Activated CD4-positive, alpha-beta T cell treated with anti-CD3 and anti-CD28 coated beads, Interleukin-2, amount 10 ng/mL, durations not matched to agents 7 days and 5 days (primary cell): ENCODE measurements around the gene LRP10. TPM values are rescaled to one million over a fixed set of nuclear protein-coding genes. Genes with fewer than 3 reads are reported as not detected.

ENCODE experiments used
- total RNA-seq, 2 experiments: library from RNA; stranded (reverse); gene quantifications; one replicate each; pipeline ENCODE4 v1.2.3, GENCODE V29; 2021

The LRP10 gene
- total RNA-seq, 2 experiments from 2014 or later, result 60.0 to 63.5 TPM

Other genes starting within 250 kb of the LRP10 start
- gene OR6J1, start 227.4 kb upstream of the LRP10 start, total RNA-seq, result not detected
- 100 to 1,000 TPM; 122 to 141 TPM for gene OXA1L, start 105.1 kb upstream of the LRP10 start, total RNA-seq
- gene SLC7A7, start 56.3 kb upstream of the LRP10 start, total RNA-seq, result under 1 TPM; 0.25 to 0.69 TPM
- gene MRPL52, start 41.9 kb upstream of the LRP10 start, total RNA-seq, result 100 to 1,000 TPM; 101 to 112 TPM
- gene MMP14, start 35.2 kb upstream of the LRP10 start, total RNA-seq, result 1 to 10 TPM; 1.8 to 2.1 TPM
- gene REM2, start 11.5 kb downstream of the LRP10 start, total RNA-seq, result under 1 TPM; 0.52 to 0.69 TPM
- 10 to 100 TPM; 79.0 to 79.6 TPM for gene RBM23, start 47.4 kb downstream of the LRP10 start, total RNA-seq
- gene PRMT5, start 57.6 kb downstream of the LRP10 start, total RNA-seq, result 10 to 100 TPM; 52.6 to 56.8 TPM
- gene HAUS4, start 85.3 kb downstream of the LRP10 start, total RNA-seq, result 10 to 100 TPM; 67.4 to 68.6 TPM
- gene AJUBA, start 110.8 kb downstream of the LRP10 start, total RNA-seq, result 1 to 10 TPM; 1.3 to 1.4 TPM
- 10 to 100 TPM in 1 of 2 experiments, 1 to 10 TPM in 1; 9.4 to 11.1 TPM for gene C14orf93, start 138.4 kb downstream of the LRP10 start, total RNA-seq
- gene PSMB5, start 163.2 kb downstream of the LRP10 start, total RNA-seq, result 10 to 100 TPM; 60.4 to 60.7 TPM
- gene PSMB11, start 170.5 kb downstream of the LRP10 start, total RNA-seq, result under 1 TPM in 1 of 2 experiments, not detected in 1; 0.21 TPM
- gene CDH24, start 185.8 kb downstream of the LRP10 start, total RNA-seq, result 1 to 10 TPM; 2.9 to 3.0 TPM
- 100 to 1,000 TPM; 202 to 221 TPM for gene ACIN1, start 223.4 kb downstream of the LRP10 start, total RNA-seq
- 10 to 100 TPM; 48.0 to 48.2 TPM for gene C14orf119, start 223.8 kb downstream of the LRP10 start, total RNA-seq
- not detected for gene CIROP, start 233.2 kb downstream of the LRP10 start, total RNA-seq
- gene CEBPE, start 247.5 kb downstream of the LRP10 start, total RNA-seq, result under 1 TPM; 0.67 to 0.98 TPM